NCI-H1930 (cell line): ENCODE data around the gene RNF41.
A peak's percentile ranks its signal among the peaks of the same experiment; 100 is the strongest.
"Not testable (repeated sequence)": the region's sequence is repeated elsewhere in the genome, so short reads cannot be mapped to it uniquely, and the experiment has no call there.

Source experiments
- DNase-seq, 2 experiments: peaks; one replicate each; lab custom pipeline; 2025; lab: John Stamatoyannopoulos, UW

RNF41 gene

DNA sequence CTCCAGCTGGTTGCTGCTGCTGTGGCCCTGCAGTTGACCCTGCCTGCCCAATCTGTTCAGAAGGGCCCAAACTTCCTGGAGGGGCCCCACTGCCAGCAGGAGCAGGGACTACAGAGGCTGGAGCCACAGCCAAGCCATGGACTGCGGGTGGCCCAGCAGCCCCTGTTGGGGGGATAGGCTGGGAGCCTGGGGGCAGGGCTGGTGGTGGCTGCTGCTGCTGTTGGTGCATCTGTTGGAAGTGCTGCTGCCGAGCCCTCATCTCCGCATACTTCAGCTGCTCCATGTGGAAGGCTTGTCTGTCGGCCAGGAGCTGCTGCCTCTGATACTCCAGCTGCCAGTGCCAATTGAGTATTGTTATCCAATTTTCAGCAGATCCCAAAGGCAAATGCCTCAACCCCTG, 56.4 kb downstream of the RNF41 start:
- DNase-seq = no peak

DNA sequence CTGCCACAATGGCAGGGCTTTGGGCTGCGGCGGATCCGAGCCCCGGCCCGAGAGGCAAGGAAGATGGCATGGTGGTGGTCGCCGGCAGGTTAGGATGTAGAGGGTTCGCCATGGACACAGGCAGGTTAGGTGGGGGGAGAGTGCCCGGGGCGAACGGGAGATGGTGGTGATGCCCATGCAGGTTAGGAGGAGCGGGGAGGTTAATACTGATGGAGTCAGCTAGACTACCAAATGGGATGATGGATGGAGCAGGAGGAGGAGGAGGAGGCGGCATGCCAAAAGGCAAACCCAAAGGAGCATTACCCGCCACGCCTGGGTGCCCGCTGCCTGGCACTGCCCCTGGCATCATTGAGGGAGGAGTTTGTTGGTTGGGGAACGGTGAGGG, 57.4 kb downstream of the RNF41 start:
- DNase-seq = no peak

DNA sequence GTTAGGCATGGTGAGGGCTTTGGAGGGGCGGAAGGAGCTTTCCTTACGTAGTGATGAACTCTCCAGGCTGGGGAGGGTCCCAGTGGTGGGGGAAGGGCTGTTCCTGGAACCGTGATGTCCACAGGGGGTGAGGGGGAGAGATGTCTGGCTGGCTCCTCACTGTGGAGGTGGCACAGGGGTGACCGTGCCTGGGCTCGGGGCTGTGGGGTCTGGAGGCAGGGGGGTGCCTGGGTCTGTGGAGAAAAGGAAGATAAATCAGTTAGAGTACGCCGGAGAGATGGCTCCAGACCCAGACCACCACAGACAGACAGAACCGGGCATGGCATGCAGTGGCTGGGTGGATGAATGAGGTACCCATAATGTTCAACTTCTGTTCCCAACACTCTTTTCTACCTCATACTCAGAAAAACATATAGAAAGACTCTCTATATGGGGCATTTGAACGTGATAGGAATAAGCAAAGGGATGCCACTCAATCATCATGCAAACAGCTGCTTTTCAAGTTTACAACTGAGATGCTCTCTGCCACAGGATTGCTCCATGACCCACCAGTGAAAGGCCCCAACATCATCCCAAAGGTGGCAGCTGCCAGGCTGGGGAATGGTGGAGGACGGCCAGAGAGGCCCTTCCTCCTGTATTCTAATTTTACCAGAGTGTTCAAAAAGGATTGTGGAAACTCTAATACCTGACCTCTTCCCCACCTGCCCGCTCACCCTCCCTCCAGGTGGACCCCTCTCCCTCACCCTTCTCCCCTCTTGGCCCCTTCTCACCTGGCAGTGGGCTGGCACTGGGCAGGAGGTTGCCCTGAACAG, 58.0 kb downstream of the RNF41 start:
- no peak for DNase-seq

DNA sequence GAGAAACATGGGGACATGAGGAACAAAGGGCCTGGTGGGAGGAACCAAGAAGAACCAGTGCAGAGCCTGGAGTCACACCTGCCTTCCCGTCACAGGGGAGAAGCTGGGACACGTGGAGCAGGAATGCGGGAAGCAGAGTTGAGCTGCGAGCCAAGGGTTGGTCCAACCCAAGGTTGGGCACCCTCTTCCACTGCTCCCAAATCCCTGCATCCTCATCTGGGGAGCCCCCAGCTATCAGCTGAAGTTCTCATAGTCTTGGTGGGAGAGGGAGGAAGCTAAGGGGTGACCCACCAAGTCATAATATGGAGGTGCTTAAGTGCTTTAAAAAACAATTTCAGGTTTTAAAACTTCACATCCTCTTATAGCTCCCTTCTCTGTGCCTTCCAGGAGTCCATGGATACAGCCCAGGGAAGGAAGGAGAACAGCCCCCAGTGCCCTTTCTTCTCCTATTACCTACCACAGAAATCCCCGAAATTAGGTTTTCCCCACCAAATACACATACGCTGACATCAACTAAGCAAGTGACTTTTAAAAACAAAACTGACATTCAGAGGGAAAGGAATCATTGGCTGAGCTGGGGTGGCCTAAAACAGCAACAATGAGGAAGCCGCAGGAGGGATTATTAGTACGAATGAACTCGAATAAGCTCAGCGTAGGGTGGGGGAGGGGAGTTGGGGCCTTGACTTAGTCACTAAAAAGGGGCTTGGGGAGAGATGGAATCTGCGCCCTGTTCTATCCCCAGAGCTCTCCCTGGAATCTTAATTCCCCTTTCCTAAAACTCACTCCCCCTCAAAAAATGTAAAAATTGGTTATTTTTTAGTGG, 59.0 kb downstream of the RNF41 start:
- no peak for DNase-seq

DNA sequence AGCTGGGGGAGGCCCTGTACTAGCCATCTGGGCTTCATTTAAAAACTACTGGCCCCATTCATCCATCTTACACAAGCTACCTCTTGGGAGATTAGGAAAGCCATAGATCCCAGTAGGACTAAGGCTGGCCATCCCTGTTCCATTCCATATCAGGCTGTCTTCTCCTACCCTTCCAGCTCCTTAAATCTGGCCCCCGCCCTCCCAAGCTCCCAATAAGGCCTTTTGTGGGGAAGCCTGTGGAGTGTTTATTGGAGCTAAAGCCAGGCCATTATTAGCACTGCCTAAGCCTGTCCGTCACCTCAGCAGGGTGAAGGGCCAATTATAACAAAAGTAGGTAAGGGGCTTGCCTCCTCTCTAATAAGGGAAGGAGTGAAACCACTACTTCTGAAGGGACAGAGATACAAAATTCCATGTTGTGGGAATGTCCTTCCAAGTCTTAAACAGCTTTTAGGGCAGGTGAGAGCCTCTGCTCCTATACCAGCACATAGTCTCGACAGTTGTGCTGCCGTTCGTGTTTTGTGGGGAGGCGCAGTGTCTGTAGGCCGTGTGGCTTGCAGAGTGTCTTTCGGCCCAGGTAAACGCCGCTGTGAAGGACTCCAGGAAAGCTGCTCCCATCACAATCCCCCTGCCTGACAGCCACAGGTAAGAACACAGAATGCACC, 59.9 kb downstream of the RNF41 start:
- DNase-seq = no peak

DNA sequence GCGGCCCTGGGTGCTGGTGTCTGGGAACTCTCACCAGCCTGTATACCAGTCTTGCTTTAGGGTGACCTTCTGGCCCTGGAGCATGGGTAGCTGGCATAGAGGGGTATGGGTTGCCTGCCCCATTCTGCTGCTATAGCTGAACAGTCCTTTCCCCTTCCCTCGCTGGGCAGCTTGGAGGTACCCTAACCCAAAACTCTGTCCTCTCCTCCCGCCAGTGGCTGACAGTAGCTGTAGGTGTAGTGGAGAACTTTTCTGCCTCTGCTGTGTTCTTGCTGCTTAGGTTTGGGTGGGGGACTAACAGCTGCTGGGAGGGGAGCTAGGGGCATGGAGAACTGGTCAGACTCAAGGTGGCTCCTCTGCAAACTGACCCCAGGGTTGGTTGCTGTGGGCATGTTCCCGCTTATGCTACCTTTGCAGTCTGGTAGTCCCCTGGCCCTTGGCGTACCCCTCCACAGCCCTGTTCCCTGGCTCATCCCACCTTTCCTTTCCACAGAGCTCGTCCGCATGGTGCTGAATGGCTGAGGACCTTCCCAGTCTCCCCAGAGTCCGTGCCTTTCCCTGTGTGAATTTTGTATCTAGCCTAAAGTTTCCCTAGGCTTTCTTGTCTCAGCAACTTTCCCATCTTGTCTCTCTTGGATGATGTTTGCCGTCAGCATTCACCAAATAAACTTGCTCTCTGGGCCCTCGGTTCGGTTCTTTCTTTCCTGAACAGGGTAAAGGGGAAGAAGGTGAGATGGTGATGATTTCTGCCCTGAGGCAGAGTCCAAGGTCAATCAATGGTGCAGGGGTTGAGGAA, 60.6 kb downstream of the RNF41 start:
- DNase-seq = no peak

DNA sequence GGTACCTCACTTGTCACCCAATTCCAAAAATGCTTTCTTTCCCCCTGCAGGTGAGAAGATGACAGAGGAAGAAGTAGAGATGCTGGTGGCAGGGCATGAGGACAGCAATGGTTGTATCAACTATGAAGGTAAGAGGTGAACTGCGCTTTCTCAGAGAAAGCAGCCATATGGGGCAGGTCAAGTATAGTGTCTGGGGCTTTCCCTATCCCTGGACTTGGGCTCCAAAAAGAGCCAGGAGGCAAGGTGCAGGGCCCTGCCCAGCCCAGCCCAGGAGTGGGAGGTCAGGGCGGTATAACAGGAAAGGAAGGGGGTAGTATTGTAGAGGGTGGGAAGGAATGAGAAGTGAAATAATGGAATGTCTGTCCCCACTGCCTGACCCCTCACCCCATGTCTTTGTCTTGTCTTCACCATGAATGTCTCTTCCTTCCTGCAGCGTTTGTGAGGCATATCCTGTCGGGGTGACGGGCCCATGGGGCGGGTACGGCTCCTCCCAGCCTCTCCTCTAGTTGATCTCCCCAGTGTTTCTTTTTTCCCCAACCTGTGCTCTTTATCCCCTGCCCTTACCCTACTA, 61.4 kb downstream of the RNF41 start:
- DNase-seq = no peak

DNA sequence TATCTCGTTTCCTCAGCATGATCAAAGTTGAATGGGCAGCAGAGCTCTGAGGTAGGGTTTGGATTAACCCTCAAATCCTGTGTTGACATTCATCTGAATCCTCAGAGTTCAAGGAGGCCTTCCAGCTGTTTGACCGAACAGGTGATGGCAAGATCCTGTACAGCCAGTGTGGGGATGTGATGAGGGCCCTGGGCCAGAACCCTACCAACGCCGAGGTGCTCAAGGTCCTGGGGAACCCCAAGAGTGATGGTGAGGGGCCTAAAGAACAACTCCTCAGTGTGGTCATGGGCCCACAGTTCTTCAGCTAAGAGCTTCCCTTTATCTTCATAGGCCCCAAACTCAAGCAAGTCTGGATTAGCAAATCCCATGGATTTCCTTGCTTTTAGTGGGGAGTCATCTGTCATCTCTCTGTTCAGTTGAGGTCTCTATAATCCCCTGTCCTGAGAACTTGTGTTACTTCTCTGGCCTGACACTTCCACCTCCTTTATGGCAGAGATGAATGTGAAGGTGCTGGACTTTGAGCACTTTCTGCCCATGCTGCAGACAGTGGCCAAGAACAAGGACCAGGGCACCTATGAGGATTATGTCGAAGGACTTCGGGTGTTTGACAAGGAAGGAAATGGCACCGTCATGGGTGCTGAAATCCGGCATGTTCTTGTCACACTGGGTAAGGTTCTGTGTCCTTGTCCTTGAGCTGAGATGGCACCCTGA, 62.1 kb downstream of the RNF41 start:
- no peak for DNase-seq

DNA sequence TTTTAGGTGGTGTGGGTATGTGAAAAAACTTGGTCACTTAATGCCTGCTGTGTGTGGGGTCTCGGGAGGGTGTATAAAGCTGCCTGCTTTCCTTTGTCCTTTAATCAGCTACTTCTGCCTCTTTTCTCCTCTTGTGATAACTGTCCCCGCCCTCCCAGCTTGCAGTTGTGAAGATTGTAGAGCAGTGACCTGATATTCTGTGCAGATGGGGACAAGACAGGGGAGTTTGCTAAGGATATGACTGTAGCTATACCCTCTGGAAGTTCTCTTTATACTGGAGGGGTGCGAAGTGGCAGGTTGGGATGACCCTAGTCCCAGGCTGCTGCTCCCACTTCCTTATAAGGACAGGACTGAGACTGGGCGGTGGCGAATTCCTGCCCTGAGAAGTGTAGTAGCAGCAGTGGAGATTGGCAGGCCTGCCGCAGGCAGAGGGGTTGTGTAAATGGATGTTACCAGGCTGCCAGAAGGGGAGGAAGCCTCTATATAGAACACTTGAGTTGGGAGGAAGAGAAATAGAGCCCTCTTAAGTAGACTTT, 62.7 kb downstream of the RNF41 start:
- DNase-seq = no peak

DNA sequence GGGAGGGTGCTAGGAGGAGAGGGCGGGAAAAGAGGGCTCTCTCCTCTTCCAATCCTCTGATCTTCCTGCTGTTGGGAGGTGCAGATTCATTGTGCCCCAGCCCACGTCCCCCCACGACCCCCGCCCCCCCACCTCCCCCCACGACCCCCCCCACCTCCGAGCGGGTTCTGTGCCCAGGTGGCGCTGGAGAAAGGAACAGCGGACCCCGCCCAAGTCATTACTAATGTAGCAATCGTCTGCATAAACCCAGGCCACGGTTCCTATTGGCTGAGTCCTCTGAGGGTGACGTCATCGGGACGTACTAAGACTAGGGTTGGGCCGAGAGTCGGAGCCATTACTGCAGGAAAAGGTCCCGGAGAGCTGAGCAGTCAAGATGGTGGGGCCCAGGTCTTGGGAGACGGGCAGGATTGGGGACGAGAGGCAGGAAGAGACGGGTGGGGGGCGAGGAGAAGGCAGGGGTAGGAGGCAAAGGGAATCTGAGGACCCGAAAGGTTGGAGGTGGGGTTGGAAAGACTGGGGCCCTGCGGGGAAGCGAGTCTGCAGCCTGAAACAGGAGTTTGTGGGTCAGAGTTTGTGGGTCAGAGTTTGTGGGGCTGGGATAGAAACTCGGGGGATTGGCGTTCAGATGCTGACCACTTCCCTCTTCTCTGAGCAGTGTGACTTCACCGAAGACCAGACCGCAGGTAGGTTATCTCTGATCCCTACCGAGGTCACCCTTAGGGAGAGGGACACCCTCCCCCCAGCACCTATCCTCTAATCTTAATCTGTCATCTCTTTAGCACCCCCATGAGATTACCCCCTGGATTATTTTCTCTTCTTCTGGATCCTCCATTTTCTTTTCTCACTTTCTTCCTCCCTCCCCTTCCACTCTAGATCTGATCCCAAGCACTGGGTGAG, 63.4 kb downstream of the RNF41 start, which contains the start of gene MYL6:
Gene MYL6 (plus strand): TSS at position 331 of the 897 bp plus-strand sequence. CDS start 43 bp downstream, at position 374.
- peak; percentile 95 for DNase-seq

DNA sequence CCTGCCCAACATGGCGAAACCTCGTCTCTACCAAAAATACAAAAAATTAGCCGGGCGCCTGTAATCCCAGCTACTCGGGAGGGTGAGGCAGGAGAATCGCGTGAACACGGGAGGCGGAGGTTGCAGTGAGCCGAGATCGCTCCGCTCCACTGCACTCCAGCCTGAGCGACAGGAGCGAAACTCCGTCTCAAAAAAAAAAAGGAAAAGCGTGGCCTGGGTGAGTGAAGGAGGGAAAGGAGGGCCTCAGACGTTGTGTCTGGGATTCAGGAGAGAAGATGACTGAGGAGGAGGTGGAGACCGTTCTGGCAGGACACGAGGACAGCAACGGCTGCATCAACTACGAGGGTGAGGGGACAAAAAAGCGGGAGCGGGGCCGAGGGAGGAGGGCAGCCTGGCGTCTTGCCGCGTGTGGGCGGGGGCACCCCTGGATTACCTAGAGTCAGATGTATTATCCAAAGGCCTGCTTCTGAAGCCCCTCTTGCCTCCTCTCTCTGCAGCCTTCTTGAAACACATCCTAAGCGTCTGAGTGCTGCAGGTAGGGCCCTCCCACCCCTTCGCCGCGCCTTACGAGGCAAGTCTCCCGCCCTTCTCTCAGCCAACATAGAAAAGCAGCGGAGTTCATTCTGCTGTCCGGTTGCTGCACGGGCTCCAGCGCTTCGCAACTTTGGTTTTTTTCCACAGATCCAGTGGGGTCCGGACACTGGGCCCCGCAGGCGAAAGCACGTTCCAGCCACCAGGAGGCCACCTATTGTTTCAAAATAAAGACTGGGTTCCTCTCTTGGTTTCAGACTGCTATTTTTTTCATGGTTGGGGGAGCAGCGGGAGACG, 64.3 kb downstream of the RNF41 start:
- DNase-seq = peak; percentile 33 to 71

DNA sequence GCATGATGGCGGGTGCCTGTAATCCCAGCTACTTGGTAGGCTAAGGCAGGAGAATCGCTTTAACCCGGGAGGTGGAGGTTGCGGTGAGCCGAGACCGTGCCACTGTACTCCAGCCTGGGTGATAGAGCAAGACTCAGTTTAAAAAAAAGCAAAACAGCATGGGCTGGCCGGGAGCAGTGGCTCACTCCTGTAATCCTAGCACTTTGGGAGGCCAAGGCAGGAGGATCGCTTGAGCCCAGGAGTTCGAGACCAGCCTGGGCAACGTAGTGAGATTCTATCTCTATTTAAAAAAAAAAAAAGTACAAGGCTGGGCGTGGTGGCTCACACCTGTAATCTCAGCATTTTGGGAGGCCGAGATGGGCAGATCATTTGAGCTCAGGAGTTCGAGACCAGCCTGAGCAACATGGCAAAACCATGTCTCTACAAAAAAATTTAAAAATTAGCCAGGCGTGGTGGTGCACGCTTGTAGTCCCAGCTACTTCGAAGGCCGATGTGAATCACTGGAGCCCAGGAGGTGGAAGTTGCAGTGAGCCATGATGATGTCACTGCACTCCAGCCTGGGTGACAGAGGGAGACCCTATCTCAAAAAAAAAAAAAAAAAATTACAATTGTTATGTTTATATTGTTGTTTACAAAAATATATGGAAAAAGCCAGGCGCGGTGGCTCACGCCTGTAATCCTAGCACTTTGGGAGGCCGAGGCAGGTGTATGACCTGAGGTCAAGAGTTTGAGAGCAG, 65.1 kb downstream of the RNF41 start:
- DNase-seq = not testable (repeated sequence)

DNA sequence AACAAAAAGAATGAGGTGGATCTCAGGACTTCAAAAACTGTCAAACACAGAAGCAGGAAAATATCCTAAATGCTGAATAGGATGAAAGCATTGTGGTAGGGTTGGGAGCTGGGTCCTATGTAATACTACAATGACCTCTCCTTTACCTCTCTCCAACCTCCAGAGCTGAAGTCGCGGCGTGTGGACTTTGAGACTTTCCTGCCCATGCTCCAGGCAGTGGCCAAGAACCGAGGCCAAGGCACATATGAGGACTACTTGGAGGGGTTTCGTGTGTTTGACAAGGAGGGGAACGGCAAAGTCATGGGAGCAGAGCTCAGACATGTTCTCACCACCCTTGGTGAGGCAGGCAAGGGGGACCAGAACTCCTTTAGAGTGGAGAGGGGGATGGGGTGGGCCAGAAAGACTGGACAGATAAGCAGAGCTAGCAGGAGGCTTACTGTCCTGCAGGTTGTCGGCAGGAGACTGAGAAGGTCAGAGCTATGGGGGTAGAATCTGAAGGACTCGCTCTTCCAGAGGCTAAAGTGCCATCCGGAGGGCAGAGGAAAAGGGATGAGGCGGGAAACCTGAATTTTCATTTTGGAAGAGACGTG, 66.4 kb downstream of the RNF41 start:
- DNase-seq = no peak

DNA sequence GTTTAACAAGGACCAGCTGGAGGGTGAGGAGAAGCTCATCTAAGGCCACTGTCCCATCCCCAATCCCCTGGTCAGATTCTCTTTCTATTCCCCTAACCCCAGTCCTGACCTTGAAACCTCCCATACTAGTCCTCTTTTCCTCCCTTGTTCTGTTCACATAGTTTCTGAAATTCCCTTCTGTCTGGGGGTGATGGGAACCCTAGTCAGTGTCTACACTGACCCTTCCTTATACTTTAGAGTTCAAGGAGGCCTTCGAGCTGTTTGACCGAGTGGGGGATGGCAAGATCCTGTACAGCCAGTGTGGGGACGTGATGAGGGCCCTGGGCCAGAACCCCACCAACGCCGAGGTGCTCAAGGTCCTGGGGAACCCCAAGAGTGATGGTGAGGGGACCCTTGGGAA, 66.9 kb downstream of the RNF41 start:
- DNase-seq = no peak

DNA sequence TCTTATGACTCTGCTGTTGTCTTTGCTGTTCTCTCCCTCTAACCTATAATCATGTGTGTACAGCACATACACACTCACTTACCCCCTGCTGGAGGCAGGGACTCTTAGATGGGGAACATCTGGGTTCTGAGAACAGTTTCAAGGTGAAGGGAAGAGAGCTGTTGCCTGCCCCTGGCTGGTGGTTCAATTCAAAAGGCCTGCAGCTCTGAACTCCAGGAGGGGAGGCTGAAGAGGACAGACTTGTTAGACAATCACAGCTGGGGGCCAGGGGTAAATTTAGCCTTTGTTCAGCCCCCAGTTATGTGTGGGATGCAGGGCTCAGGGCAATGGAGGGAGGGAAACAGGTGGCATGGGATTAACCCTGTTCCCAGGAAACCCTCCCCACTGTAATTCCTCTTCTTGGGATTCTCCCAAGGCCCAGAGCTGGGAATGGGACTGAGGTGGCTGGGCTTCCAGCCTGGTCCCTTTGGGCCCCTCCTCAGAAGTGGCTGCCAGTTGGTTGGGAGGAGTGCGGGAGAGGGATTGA, 67.4 kb downstream of the RNF41 start:
- no peak for DNase-seq

DNA sequence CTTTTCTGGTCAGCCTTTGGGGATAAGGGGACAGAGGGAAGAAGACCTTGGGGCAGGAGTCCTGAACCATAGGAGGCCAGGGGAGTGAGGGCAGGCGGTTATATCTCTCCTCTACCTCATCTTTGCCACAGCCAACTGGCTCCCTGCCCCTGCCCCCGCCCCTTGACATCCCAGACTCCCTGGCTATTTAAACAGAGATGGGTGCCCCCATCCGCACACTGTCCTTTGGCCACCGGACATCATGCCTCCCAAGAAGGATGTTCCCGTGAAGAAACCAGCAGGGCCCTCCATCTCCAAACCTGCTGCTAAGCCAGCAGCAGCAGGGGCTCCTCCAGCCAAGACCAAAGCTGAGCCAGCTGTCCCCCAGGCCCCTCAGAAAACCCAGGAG, 68.0 kb downstream of the RNF41 start:
- DNase-seq = no peak
